GM11168 (cell line): ENCODE data around the gene NPSR1.
"Not testable (repeated sequence)": the region's sequence is repeated elsewhere in the genome, so short reads cannot be mapped to it uniquely, and the experiment has no call there.

ENCODE experiments used
- in situ Hi-C: fragments of 300-500 bp; cut with MboI; formaldehyde crosslinking; loops from one replicate; pipeline ENCODE4 v1.12.0; 2022; ENCODE audit warnings: low sequenced_read_pairs; ENCODE audit not compliant: unreplicated experiment

NPSR1 gene

GRCh38 chr7:34657632-34658268, at the start of gene NPSR1:
NPSR1 (plus strand) TSS chr7:34658218; CDS start chr7:34658413, 195 bp downstream.
- in situ Hi-C loops, result no loop called here

- in situ Hi-C loops, result no loop called here
Observed at GRCh38 chr7:34612661-34613060, 45.4 kb upstream of the NPSR1 start.

- in situ Hi-C loops, result no loop called here
Observed at GRCh38 chr7:34620425-34620824, 37.6 kb upstream of the NPSR1 start.

- in situ Hi-C loops, result no loop called here
Observed at GRCh38 chr7:34622182-34622581, 35.8 kb upstream of the NPSR1 start.

GRCh38 chr7:34622771-34623250, 35.2 kb upstream of the NPSR1 start:
- in situ Hi-C loops, result no loop called here

GRCh38 chr7:34628618-34629017, 29.4 kb upstream of the NPSR1 start:
- in situ Hi-C loops, result not testable (repeated sequence)

GRCh38 chr7:34652809-34653208, 5.2 kb upstream of the NPSR1 start:
- in situ Hi-C loops, result no loop called here

- in situ Hi-C loops, result no loop called here
Observed at GRCh38 chr7:34653787-34654186, 4.2 kb upstream of the NPSR1 start.

GRCh38 chr7:34655384-34655783, 2.6 kb upstream of the NPSR1 start:
- in situ Hi-C loops, result no loop called here

- in situ Hi-C loops, result no loop called here
Observed at GRCh38 chr7:34656041-34656440, 2.0 kb upstream of the NPSR1 start.

- in situ Hi-C loops, result no loop called here
Observed at GRCh38 chr7:34659472-34660075, 1.6 kb downstream of the NPSR1 start.

GRCh38 chr7:34662058-34662708, 4.2 kb downstream of the NPSR1 start:
- in situ Hi-C loops, result no loop called here

GRCh38 chr7:34664755-34665154, 6.7 kb downstream of the NPSR1 start:
- in situ Hi-C loops, result no loop called here

GRCh38 chr7:34672430-34672829, 14.4 kb downstream of the NPSR1 start:
- in situ Hi-C loops, result no loop called here

- in situ Hi-C loops, result no loop called here
Observed at GRCh38 chr7:34673066-34673465, 15.0 kb downstream of the NPSR1 start.

- in situ Hi-C loops, result no loop called here
Observed at GRCh38 chr7:34675749-34676374, 17.8 kb downstream of the NPSR1 start.

- in situ Hi-C loops, result no loop called here
Observed at GRCh38 chr7:34677491-34677890, 19.5 kb downstream of the NPSR1 start.

- in situ Hi-C loops, result no loop called here
Observed at GRCh38 chr7:34687529-34687928, 29.5 kb downstream of the NPSR1 start.

GRCh38 chr7:34696415-34696814, 38.4 kb downstream of the NPSR1 start:
- in situ Hi-C loops, result no loop called here

GRCh38 chr7:34709771-34710170, 51.8 kb downstream of the NPSR1 start:
- in situ Hi-C loops, result no loop called here

- in situ Hi-C loops, result no loop called here
Observed at GRCh38 chr7:34718867-34719266, 60.8 kb downstream of the NPSR1 start.
